Mammary epithelial cell (primary cell): ENCODE measurements around the gene FAM177B.

Experiments
- EZH2 ChIP-seq: IDR thresholded peaks from 2 replicates; pipeline ENCODE4 v1.6.1; 2012; ENCODE audit warnings: low read length, inconsistent platforms, borderline replicate concordance
- TF ChIP-seq, protein P1 (sequence below), 2 donors: IDR thresholded peaks in 1 of 2; conservative IDR thresholded peaks in 1 of 2; 2 replicates each; pipeline ENCODE4 v1.5.1; 2011 to 2012; ENCODE audit warnings: inconsistent platforms in 2 of 2, low read length in 2 of 2, mild to moderate bottlenecking in 2 of 2, control low read depth in 1 of 2, low read depth in 1 of 2; ENCODE audit not compliant: insufficient read depth in 1 of 2; ENCODE audit errors: extremely low read depth in 1 of 2

DNA sequence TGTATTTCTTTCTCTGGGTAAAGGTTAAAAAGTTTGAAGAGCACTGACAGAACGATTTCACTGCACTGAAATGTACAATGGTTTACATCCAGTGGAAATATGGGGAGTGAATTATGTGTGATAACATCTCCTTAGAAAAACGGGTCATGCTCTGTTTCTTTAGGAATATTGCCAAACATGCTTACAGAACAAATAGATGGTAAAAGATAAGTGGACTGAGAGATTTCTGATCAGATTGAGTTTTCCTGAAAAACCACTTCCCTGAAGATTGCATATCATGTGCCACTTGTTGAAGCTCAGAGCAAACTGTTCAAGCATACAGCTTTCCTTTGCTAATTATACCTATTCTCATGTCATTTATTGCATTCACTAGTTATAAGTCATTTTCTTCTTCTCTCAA, 47.9 kb downstream of the FAM177B start:
- TF ChIP-seq, protein P1, sequence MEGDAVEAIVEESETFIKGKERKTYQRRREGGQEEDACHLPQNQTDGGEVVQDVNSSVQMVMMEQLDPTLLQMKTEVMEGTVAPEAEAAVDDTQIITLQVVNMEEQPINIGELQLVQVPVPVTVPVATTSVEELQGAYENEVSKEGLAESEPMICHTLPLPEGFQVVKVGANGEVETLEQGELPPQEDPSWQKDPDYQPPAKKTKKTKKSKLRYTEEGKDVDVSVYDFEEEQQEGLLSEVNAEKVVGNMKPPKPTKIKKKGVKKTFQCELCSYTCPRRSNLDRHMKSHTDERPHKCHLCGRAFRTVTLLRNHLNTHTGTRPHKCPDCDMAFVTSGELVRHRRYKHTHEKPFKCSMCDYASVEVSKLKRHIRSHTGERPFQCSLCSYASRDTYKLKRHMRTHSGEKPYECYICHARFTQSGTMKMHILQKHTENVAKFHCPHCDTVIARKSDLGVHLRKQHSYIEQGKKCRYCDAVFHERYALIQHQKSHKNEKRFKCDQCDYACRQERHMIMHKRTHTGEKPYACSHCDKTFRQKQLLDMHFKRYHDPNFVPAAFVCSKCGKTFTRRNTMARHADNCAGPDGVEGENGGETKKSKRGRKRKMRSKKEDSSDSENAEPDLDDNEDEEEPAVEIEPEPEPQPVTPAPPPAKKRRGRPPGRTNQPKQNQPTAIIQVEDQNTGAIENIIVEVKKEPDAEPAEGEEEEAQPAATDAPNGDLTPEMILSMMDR (conservative IDR thresholded peaks at IDR 0.05 in 1 of 2, IDR thresholded peaks at IDR 0.05 in 1 of 2; ENCODE audit: extremely low read depth in 1 of 2, insufficient read depth in 1 of 2, low read depth in 1 of 2, low read length in 2 of 2): no peak
- no peak for TF ChIP-seq EZH2
